GM18907 (cell line): ENCODE measurements around the gene PKD1L1.

Experiments
- ATAC-seq: cut with Tn5 transposase; IDR thresholded peaks from one replicate; pipeline ENCODE4 v1.9.1; 2021; ENCODE audit warnings: mild to moderate bottlenecking, moderate library complexity; ENCODE audit not compliant: unreplicated experiment

Gene PKD1L1

DNA sequence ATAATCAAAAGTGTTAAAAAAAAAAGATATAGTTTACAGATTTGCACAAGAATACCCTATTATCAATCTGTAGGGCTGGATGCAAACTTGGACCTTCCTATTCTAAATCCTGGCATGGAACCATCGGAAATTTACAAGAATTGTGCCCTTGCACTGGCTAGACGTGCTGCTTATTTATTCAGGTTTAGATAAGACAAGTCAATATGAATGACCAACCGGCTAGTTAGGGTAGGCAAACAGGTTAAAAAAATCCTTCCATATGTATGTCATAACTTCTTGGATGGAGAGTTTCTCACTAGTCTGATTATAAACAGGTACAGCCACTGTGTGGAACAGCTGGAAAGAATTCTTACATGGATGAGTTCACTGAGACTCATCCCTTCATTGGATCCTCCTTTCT, 41.4 kb downstream of the PKD1L1 start:
- no peak for ATAC-seq

DNA sequence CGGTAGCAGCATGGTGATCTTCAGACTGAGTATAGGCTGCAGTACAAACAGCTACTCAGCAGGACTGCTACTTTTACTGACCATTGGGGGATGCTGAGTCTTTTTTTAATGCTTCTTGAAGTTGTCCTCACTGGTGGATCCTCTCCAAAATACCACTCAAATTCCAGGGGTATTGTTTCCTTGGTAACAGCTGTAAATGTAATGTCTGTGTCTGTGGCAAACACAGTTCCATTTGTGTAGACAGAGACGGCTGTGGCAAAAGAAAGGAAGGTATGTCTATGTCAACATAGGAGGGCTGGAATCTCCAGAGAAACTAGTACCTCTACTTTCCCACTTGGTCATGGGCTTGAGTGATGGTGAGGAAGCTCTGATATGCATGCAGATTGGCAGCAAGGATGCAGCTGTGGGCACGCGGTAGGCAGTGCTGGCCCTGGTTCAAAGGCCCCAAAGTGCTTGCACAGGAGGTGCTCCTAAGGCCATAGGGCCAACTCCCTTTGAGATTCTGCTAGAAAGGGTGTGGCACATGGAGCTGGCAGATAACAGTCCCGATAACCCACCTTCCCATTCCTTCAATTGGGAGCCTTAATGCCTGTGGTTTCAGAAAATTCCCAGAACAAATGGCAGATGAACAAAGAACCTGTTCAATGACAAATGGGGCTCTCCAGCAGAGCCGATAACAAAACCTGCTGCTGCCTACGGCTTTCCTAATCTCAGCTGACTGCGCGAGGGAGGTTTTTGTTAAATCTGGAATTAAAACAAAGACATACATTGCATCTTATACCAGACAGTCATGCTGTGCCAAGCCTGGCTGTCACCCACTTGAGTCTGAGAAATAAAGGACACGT, 43.0 kb downstream of the PKD1L1 start:
- no peak for ATAC-seq

DNA sequence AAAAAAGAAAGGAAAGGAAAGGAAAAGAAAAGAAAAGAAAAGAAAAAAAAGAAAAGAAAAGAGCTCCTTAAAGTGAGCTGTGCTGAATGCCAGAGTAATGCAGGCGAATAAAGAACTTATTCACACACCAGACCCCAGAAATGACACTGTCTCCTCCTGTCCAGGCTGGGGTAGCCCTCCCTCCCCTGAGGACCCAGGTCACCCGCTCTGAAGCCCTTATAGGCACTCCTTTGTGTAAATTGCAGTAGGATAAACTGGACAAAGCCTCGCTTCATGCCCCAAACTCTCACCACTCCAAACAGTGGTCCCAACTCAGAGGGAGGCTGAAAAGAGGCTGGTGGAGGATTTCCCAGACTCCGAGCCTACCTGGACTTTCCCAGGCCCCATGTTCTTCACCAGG, 46.3 kb downstream of the PKD1L1 start:
- no peak for ATAC-seq

DNA sequence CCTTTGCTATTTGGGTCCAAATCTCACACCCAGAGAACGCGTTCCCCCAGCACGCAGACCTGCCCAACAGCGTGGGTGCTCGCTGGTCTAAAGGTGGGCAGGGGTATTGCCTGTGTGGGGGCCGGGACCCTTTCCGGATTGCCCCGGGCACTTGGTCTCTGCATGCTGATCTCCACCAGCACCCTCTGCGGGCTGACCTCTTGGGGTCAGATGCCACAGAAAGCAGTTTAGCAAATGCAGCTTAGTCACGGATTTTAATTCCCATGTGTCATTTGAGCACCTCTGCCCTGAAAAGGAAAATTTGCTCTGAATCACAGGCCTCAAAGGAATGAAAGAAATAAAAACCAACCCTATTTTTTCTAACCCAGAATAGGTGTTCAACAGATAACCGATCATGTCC, 46.7 kb downstream of the PKD1L1 start:
- ATAC-seq = no peak

DNA sequence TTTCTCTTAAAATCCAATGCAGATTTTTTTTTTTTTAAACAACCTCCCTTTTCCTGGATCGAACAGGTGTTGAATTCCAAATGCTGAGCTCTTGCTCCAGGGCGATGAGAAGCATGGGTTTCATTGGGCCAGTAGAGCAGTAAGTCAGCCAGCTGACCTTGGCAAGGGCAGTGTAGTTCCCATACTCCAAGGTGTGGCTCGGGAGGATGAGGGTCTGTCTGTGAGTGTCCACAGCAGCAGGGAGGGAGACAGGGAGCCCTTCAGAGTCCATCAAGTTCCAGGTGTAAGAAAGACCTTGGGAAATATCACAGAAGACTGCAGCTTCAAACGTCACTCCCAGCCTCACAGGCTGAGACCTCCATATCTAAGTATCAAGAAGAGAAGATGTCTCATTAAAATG, 50.4 kb downstream of the PKD1L1 start:
- no peak for ATAC-seq

DNA sequence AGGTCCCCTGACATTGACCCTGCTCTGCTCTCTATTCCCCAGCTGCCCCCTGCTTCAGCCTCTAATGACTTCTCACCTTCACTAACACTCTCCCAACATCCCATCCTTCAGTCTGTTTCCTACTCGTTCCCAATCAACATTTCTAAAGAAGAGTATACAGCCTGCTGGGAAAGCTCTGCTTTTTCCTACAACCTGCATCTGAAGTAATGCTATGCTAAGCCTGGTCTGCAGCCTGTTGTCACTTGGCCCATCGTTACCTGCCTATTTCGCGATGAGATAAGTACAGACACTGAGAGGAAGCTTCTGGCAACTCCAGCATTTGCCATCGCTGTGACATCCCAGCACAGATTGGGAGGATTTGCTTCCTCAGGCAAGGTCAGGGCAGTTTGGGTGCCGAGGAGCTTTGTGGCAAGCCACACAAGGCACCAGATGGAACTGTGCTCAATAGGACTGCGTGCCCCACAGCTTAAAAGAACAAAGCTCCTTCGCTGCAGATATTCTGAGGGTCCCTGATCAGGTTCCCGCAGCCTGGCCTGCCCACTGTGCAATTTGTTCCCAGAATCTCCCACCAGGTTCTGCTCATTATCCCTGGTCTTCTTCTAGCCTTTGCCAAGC, 51.4 kb downstream of the PKD1L1 start:
- ATAC-seq = no peak

DNA sequence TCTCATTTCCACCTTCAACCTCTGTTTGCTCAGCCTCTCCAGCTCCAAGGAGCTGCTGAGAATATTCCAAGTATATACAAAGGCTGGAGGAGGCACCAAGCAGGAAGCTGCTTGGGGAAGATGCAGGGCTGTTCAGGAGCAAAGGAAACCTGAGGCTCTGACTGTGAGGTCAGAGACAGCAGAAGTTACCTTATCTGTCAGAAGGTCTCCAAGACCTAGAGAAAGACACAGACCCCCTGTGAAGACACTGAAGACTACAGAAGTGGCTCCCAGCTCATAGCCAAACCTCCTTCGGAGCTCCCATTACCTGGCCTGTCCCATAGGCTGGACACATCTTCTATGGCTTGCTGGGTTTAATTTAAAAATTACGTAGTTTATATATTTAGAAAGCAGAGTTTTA, 53.2 kb downstream of the PKD1L1 start:
- no peak for ATAC-seq

DNA sequence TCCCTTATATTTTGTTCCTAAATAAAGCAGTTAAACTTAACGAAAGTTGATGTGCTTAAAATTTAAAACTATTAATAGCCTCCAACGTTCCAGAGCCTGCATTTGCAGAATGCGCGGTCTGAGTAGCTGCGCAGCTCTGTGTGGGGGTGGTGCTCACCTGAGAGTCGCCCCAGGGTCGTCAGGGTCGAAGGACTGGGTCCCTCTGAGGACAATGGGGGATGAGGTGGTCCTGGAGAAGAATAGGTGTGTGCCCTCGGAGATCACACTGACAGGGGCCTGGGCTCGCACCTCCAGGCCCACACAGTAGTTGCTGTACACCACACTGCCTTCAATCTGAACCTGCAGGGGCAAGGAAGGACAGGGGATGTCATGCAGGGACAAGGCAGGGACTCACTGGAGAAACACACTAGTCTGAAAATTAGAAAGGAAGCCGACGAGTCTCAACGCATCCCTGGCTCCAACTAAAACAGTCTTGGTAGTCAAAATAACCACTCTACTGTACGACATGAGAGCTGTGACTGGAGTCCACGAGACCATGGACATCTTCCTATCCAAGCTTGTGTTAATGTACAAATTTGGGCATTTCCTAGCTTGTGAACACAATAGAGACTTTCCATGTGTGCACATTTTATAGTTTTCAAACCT, 54.4 kb downstream of the PKD1L1 start:
- ATAC-seq = no peak

DNA sequence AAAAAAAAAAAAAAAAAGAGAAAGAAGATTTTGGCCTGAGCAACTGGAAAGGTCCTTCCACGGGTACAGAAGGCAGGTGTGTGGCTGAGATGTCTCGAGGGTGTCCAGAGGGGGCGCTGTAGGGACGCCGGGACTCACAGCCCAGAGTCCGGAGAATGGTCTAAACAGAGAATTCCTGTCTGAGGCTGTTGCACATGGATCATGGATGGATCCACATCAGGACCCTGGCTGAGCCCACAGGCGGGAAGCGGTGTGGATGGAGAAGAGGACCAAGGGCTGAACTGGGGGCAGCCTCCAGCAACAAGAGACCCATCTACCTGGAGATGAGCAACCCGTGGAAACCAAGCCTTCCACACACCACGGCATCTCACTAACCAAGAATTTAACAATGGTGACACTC, 55.0 kb downstream of the PKD1L1 start:
- no peak for ATAC-seq

DNA sequence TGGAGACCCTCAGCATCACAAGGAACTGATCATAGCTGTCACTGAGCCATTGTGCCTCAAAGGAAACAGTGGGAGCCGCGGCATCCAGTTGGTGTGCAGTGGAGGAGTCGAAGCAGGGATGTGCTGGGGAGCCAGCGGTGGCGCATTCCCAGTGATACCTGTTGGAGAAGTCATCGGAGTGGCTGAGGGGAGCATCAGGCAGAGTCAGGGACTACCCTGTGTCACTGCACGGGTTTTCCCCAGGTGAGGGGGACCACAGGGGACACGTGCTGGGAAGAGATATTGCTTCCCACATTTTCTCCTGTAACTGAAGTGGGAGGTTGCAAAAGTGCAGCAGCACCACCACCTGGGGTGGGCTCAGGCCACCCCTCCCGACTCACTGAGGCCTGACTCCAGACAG, 57.7 kb downstream of the PKD1L1 start:
- ATAC-seq = no peak

DNA sequence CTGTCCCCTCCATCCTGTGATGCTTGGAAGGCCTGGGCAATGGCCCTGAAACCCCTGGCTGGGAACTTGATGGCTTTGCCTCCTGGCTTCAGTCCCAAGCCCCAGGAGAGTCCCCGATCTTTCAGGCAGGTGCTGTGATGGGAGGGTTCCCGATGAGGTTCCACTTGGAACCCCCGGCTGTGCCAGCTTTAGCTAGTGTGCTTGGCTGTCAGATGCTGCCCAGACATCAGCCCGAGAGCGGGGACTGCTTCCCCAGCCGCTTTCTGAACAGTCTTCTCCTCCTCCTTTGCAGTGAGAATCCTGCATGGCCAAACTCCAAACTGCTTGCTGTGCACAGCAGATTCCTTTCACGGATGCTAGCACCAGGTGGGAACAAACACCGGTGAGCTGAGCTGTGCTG, 58.1 kb downstream of the PKD1L1 start:
- ATAC-seq = no peak

DNA sequence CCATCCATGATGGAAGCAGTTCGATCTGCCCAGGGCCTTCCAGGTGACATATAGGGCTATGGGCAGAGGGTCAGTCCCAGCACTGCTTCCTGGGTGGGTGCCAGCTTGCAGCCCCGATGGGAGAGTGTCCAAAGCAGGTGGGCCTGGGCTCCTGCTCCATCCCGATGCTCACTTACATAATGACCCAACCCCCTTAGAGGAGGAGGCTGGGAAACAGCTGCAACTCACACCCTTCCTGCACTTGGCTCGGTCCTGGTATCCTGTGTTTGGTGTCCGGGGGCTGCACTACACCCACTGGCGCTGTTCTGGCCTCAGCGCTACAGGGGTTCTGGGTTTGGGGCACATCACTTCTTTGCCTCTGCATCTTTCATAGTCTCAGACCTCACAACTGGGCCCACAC, 58.5 kb downstream of the PKD1L1 start:
- ATAC-seq = no peak

DNA sequence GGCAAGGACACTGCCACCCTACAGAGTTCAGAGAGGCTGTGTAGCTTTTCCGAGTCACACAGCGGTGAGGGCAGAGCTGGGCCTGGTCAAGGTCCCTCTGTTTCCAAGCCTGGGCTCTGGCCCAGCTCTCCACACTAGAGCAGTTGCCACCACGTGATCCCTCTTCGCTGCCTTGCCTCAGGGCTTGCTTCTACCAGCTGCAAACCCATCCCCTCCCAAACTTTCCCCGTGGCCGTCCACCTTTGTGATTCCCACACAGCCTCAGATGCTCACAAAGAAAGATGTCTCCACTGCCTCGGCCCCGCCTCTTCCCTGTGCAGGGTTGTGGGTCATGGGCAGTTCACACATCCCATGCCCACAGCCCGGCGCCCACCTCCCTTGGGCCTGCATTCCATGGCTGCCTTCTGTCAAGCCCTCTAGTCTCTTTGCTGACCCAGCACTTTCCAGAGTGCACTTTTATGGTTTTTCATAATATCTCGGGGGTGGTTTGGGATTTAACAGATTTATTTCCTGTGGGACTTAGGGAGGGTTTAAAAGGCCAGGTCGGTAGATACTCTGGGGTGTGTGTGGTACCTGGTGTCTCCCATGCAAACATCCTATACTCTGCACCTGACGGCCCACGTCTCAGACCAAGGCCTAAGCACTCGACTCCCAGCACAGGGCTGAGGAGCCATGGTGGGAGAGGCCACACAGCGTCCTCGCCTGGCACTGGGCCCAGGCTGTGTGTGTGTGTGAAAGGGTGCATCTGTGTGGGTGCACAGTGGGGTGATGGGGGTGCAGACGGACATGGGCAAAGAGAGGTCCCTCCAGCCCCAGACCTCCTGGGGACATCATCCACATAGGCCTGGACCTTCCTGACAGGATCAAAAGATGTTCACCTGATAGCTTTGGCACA, 59.6 kb downstream of the PKD1L1 start:
- no peak for ATAC-seq

DNA sequence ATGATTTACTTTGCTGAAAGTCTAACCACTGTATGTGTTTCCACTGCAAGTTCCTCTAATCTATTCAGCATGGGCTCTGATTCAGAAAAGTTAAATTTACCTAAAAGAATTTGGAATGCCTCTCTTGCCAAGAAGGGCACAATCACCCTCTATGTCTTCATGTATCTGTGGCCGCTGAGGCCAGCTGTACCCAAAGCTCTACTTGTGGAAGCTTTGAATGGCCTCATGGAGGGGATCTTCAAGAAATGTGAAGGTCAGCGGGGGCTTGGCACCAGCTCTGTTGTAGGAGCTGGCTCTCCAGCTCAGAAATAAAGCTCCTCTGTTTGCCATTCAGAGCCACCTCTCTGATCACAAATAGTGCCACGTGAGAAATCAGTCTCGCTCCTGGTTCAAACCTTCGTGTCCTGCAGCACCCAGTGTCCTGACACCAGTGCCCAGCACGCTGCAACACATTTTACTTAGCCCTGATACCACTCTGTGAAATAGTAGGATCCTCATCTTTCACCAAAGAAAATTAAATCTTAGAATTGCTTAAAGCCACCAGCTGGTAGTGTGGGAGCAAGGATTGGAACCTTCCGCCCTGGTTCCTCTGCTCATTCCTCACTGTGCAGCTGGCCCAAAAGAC, 61.1 kb downstream of the PKD1L1 start:
- ATAC-seq = no peak

DNA sequence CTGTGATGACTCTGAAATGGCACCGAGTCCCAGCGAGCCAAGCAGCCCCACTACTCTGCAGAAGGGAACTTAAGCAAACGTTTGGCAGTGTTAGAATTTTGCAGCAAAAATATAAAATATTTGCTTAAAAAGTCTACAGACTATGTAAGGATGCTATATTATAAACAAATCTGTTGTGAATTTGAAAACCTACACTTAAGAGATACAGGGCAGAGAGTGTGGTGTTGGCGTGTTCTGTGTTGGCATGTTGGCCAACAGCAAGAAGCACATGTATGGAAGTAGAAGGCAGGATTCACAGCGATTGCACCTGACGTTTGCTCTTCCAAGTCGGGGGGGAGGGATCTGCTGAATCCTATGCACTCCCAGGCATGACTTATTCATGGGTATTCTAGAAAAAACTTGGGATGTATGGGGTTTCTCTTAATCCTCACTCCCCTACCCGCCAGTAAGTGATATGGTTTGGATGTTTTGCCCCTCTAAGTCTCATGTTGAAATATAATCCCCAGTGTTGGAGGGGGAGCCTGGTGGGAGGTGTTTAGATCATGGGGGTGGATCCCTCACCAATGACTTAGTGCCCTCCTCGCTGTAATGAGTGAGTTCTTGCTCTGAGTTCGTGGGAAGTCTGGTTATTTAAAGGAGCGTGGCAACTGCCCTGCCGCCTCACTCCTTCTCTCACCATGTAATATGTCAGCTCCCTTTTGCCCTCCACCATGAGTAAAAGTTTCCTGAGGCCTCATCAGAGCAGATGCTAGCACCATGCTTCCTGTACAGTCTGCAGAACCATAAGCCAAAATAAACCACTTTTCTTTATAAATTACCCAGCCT, 62.1 kb downstream of the PKD1L1 start:
- no peak for ATAC-seq

DNA sequence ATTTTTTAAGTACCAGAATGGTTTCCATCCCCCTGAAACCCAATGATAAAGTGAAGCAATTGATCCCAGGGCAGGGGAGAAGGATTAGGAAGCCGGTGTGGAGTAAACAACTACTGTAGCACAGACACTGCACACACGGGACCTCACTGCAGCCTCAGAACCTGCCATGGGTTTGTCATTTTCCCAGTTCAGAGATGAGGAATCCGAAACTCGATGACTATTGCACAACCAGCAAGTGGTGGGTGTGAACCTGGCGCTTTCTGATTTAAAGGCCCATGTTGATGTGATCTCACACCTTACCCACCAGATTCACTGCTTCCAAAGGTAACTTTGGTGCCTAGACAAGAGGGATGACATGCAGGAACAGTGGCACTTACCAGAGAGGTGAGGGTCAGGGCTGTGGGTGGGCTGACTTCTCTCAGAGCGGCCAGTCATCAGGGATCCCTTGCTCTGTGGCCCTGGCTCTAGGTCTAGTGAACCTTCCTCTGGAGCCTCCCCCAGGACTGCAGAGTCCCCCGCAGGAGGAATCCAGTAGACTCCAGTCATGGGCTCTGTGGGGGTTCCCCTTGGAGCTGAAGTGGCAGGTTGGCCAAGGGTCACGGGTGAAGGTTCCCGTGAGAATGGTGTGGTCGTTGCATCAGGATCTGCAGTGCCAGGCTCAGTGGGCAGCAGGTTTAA, 62.8 kb downstream of the PKD1L1 start:
- ATAC-seq = no peak

DNA sequence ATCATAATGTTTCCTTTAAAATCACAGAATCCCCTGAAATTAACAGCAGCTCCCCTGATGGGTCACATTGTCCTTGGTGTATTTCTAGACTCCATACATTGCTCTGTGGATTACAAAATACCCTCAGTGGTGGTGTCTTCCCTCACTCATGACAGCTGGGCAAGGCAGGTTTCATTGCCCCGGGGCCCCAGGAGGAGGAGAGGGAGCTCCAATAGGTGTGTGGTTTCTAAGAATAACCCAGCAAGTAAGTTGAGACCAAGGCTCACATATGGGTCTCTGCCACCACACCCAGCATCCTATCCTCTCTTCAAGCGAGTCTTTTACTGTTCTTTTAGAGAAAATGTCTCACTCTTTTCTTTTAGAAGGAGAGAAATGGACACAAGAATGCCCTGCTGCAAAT, 63.6 kb downstream of the PKD1L1 start:
- ATAC-seq = no peak

DNA sequence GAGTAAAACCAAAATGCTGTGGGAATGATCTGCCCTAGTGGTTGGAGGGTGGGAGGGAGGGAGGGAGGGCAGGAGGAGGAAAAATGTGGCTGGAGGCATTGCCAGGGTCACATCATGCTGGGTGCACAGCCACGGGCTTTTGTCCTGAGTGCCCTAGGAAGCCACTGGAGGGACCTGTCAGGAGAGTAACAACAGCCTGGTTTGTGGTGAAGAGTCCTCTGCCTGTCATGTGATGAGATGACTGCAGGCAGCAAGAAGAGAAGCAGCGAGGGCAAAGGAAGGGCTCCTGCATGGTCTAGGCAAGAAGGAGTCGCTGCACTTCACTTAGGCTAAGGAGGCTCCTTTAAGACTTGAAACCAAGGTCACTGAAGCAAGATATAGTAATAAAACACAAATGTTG, 65.6 kb downstream of the PKD1L1 start:
- ATAC-seq = no peak

DNA sequence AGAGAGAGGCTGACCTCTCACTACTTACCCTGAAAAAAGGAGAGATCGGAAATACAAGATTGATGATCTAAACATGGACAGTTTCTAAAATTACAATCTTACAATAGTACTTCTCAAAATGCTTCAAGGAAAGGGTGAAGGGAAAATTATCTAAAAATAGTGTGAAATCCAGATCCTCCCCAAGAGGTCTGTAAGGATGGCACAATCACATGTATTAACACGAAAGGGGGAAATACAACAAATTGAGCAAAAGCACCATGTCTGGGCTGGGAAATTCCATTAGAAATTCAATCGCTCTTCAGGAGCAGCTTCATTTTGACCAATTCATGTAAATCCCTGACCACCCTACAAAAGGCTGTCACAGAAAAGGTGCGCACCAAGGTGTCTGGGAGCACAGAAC, 67.0 kb downstream of the PKD1L1 start:
- ATAC-seq = no peak
